IMR-90 (cell line): Measurements from ENCODE around the gene SOX12. TPM values are rescaled to one million over a fixed set of nuclear protein-coding genes. Genes with fewer than 3 reads are reported as not detected.

Source experiments
- ATAC-seq: fragments of 200-7000 bp; cut with Tn5 transposase; 2 replicates; pipeline ENCODE4 v1.9.1; 2020; ENCODE audit warnings: low read depth, mild to moderate bottlenecking, moderate library complexity
- BruUV-seq: library from RNA; stranded (reverse); fragments of 400-500 nt; replicated peaks from 2 replicates; lab custom pipeline; 2021; lab: Mats Ljungman, UMichigan
- CTCF ChIA-PET: fragments of 300-600 bp; formaldehyde crosslinking; extraction: SDS; loops from one replicate; lab custom pipeline; 2021; ENCODE audit warnings: antibody characterized with exemption; lab: Yijun Ruan, JAX
- POLR2A ChIA-PET: fragments of 300-600 bp; sonication (Branson Sonifier 250); formaldehyde crosslinking; loops from one replicate; lab custom pipeline; 2022; ENCODE audit warnings: antibody characterized with exemption; ENCODE audit not compliant: unreplicated experiment; lab: Charles Lee
- DNase-seq: peaks from one replicate; pipeline ENCODE4 v3.0.0; 2013
- H2AFZ ChIP-seq: replicated peaks from 2 replicates; pipeline ENCODE3; 2013; ENCODE audit warnings: low read length, mild to moderate bottlenecking; ENCODE audit not compliant: poor library complexity
- H2AK5ac ChIP-seq: 2 replicates; pipeline ENCODE4 v1.6.1; 2013; ENCODE audit warnings: low read depth, low read length, inconsistent platforms
- H2AK9ac ChIP-seq: replicated peaks from 2 replicates; pipeline ENCODE3; 2013; ENCODE audit warnings: mild to moderate bottlenecking, low read depth, low read length, moderate library complexity; ENCODE audit not compliant: poor library complexity
- H2BK120ac ChIP-seq: 2 replicates; pipeline ENCODE4 v1.6.1; 2013; ENCODE audit warnings: low read depth, low read length, inconsistent platforms
- H2BK15ac ChIP-seq: 3 replicates; pipeline ENCODE4 v1.6.1; 2013; ENCODE audit warnings: low read depth, low read length, inconsistent platforms
- H2BK20ac ChIP-seq: 2 replicates; pipeline ENCODE4 v1.6.1; 2013; ENCODE audit warnings: low read depth, mild to moderate bottlenecking, inconsistent platforms, low read length, moderate library complexity
- H2BK5ac ChIP-seq: 2 replicates; pipeline ENCODE4 v1.6.1; 2013; ENCODE audit warnings: mild to moderate bottlenecking, low read depth, low read length, inconsistent platforms; ENCODE audit not compliant: poor library complexity, severe bottlenecking
- H3K14ac ChIP-seq: replicated peaks from 2 replicates; pipeline ENCODE4 v1.6.1; 2013; ENCODE audit warnings: low read depth, low read length, inconsistent platforms
- H3K18ac ChIP-seq: 2 replicates; pipeline ENCODE4 v1.6.1; 2013; ENCODE audit warnings: low read depth, low read length, control low read depth
- H3K23ac ChIP-seq: 2 replicates; pipeline ENCODE4 v1.6.1; 2013; ENCODE audit warnings: low read depth, low read length, inconsistent platforms
- H3K27ac ChIP-seq: 2 replicates; pipeline ENCODE4 v1.5.1; 2013; ENCODE audit warnings: mild to moderate bottlenecking, control low read depth, low read length; ENCODE audit not compliant: insufficient read depth
- H3K27me3 ChIP-seq: 2 replicates; pipeline ENCODE4 v1.6.1; 2013; ENCODE audit warnings: low read length; ENCODE audit not compliant: control insufficient read depth, insufficient read depth
- H3K36me3 ChIP-seq: 2 replicates; pipeline ENCODE4 v1.6.1; 2013; ENCODE audit warnings: low read length, mixed read lengths; ENCODE audit not compliant: control insufficient read depth, insufficient read depth
- H3K4ac ChIP-seq: 2 replicates; pipeline ENCODE4 v1.6.1; 2013; ENCODE audit warnings: low read depth, low read length, inconsistent platforms
- H3K4me1 ChIP-seq: 2 replicates; pipeline ENCODE4 v1.6.1; 2013; ENCODE audit warnings: low read length, mixed read lengths; ENCODE audit not compliant: control insufficient read depth, insufficient read depth
- H3K4me2 ChIP-seq: 2 replicates; pipeline ENCODE4 v1.6.1; 2013; ENCODE audit warnings: low read depth, mild to moderate bottlenecking, control low read depth, low read length, moderate library complexity
- H3K4me3 ChIP-seq: 2 replicates; pipeline ENCODE4 v1.5.1; 2013; ENCODE audit warnings: low read depth, mild to moderate bottlenecking, control low read depth, low read length, moderate library complexity; ENCODE audit not compliant: insufficient read depth
- H3K56ac ChIP-seq: 2 replicates; pipeline ENCODE4 v1.6.1; 2013; ENCODE audit warnings: low read length, inconsistent platforms; ENCODE audit not compliant: insufficient read depth; ENCODE audit errors: extremely low read depth
- H3K79me1 ChIP-seq, 2 experiments: 2 replicates each; pipeline ENCODE4 v1.6.1; 2013; ENCODE audit warnings: low read length in 2 of 2, inconsistent platforms in 1 of 2, low read depth in 1 of 2
- H3K9ac ChIP-seq: 2 replicates; pipeline ENCODE4 v1.6.1; 2013; ENCODE audit warnings: low read depth, low read length, control low read depth
- H3K9me1 ChIP-seq: 2 replicates; pipeline ENCODE4 v1.6.1; 2013; ENCODE audit warnings: low read length, inconsistent platforms; ENCODE audit not compliant: insufficient read depth
- H3K9me3 ChIP-seq: 2 replicates; pipeline ENCODE4 v1.6.1; 2013; ENCODE audit warnings: low read length; ENCODE audit not compliant: control insufficient read depth, insufficient read depth
- H4K20me1 ChIP-seq: 2 replicates; pipeline ENCODE4 v1.6.1; 2013; ENCODE audit warnings: low read length, inconsistent platforms; ENCODE audit not compliant: insufficient read depth
- H4K5ac ChIP-seq: 2 replicates; pipeline ENCODE4 v1.6.1; 2013; ENCODE audit warnings: mild to moderate bottlenecking, low read depth, low read length, control low read depth
- H4K8ac ChIP-seq, 2 experiments: 2 replicates each; pipeline ENCODE4 v1.6.1; 2013; ENCODE audit warnings: low read depth in 2 of 2, low read length in 2 of 2, control low read depth in 1 of 2, inconsistent platforms in 1 of 2
- H4K91ac ChIP-seq: 2 replicates; pipeline ENCODE4 v1.6.1; 2013; ENCODE audit warnings: low read depth, low read length, inconsistent platforms; ENCODE audit not compliant: insufficient read depth
- CHD1 ChIP-seq: IDR thresholded peaks from 2 replicates; pipeline ENCODE4 v1.6.1; 2012; ENCODE audit warnings: low read depth, low read length, improper control_type of control experiment
- MAZ ChIP-seq: IDR thresholded peaks from 2 replicates; pipeline ENCODE4 v1.6.1; 2012; ENCODE audit warnings: low read depth, mild to moderate bottlenecking, low read length, improper control_type of control experiment, moderate library complexity, borderline replicate concordance
- WGBS, 2 experiments: methylation state at CpG; one replicate each; pipeline versions ENCODE4 v1.1.5 to v1.1.7; 2013; ENCODE audit warnings: missing lambda C conversion rate in 2 of 2; ENCODE audit not compliant: insufficient read length in 1 of 2; ENCODE audit errors: extremely low coverage in 2 of 2; 5-methylcytosine and 5-hydroxymethylcytosine counted together
- dilution Hi-C: fragments of 300-500 bp; cut with HindIII; formaldehyde crosslinking; loops from one replicate; pipeline ENCODE4 v1.14.3; 2018; ENCODE audit warnings: low sequenced_read_pairs; ENCODE audit not compliant: unreplicated experiment
- in situ Hi-C: fragments of 300-500 bp; cut with MboI; formaldehyde crosslinking; loops from 3 replicates; pipeline ENCODE4 v1.14.3; 2019; ENCODE audit warnings: low sequenced_read_pairs, inconsistent platforms, mixed read lengths
- intact Hi-C: fragments of 100-400 bp; cut with micrococcal nuclease; formaldehyde crosslinking; loops from 2 replicates; pipeline ENCODE4 v1.10.0; 2022
- polyA plus RNA-seq, 3 experiments: library from polyadenylated mRNA; depleted of rRNA; stranded (reverse); fragments of >200 nt; gene quantifications; 2 replicates each; pipeline ENCODE4 v1.2.3, GENCODE V29; 2012; ENCODE audit warnings: low replicate concordance in 1 of 3
- total RNA-seq: library from RNA; depleted of rRNA; stranded (reverse); fragments of >200 nt; gene quantifications from 2 replicates; pipeline ENCODE4 v1.2.3, GENCODE V29; 2012
- TF ChIP-seq, protein P1 (sequence below): fragments of 150-350 bp; IDR thresholded peaks from 2 replicates; pipeline ENCODE4 v1.6.1; 2017; ENCODE audit warnings: mild to moderate bottlenecking, antibody characterized with exemption, low read length, low read depth

SOX12 gene
- total and polyA plus RNA-seq, 2 of the 4 experiments (the other 2 are of a cell fraction), result 1.1 to 6.2 TPM

GRCh38 chr20:329851-330232, 4.5 kb downstream of the SOX12 start:
- H4K5ac ChIP-seq, result no peak overlapping the region
- no peak overlapping the region for H3K27ac ChIP-seq
- no peak overlapping the region for H3K56ac ChIP-seq
- intact Hi-C loops, result loop anchor here (1.0 to 2.0 kb wide), 2 partner anchors 63 to 121 kb away; no protein-coding TSS in a partner anchor
- no peak for ATAC-seq
- H2AFZ ChIP-seq, result no peak overlapping the region
- ChIA-PET CTCF (no interaction called here), POLR2A (no interaction called here)
- H3K18ac ChIP-seq, result no peak overlapping the region
- peaks cover 24 to 40% of the 10 kb centered on the region in 2 experiments for H3K79me1 ChIP-seq
- H3K14ac ChIP-seq, result no peak overlapping the region
- no peak overlapping the region for H3K4ac ChIP-seq
- WGBS, 2 experiments, result 94% methylated on average over 2 of the region's 4 CpGs; no CpG with 5 or more reads in 1 of the 2 experiments
- no peak overlapping the region for H3K9ac ChIP-seq
- no peaks in the 10 kb centered on the region; the same call in 1 of the 2 replicates for H3K9me1 ChIP-seq
- no peak for DNase-seq
- in situ Hi-C loops, result loop anchor here (10.0 kb wide), 1 partner anchor 115 kb away; no protein-coding TSS in a partner anchor
- no peaks in the 10 kb centered on the region for H3K9me3 ChIP-seq
- no peak overlapping the region for H2BK5ac ChIP-seq
- H3K4me1 ChIP-seq, result peaks cover 14% of the 10 kb centered on the region
- no peak overlapping the region for H4K91ac ChIP-seq
- no peak overlapping the region; the same call in 1 of the 2 replicates for H2AK5ac ChIP-seq
- H2BK15ac ChIP-seq, result no peak overlapping the region
- no TSS peak for BruUV-seq
- H4K20me1 ChIP-seq, result peaks cover 47% of the 10 kb centered on the region
- TF ChIP-seq CHD1 (no peak), MAZ (no peak)
- TF ChIP-seq, protein P1, sequence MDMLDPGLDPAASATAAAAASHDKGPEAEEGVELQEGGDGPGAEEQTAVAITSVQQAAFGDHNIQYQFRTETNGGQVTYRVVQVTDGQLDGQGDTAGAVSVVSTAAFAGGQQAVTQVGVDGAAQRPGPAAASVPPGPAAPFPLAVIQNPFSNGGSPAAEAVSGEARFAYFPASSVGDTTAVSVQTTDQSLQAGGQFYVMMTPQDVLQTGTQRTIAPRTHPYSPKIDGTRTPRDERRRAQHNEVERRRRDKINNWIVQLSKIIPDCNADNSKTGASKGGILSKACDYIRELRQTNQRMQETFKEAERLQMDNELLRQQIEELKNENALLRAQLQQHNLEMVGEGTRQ, result no peak
- dilution Hi-C loops, result no loop called here
- H3K4me3 ChIP-seq, result no peak overlapping the region
- H2BK20ac ChIP-seq, result no peak overlapping the region
- H3K27me3 ChIP-seq, result no peaks in the 10 kb centered on the region
- no peak overlapping the region for H3K23ac ChIP-seq
- H4K8ac ChIP-seq, result no peak overlapping the region
- no peak overlapping the region; the same call in 1 of the 2 replicates for H3K4me2 ChIP-seq
- H2AK9ac ChIP-seq, result peak overlapping the region; percentile 74
- peaks cover 10% of the 10 kb centered on the region; the same call in 1 of the 2 replicates for H3K36me3 ChIP-seq
- H2BK120ac ChIP-seq, result no peak overlapping the region
